HL-60 (cell line): ENCODE results near the gene NDUFAF2.

Experiments
- POLR2AphosphoS5 ChIP-seq: IDR thresholded peaks from 2 replicates; pipeline ENCODE4 v1.6.1; 2012; ENCODE audit warnings: low read depth
- REST ChIP-seq: IDR thresholded peaks from 2 replicates; pipeline ENCODE4 v1.6.1; 2012; ENCODE audit warnings: low read depth; ENCODE audit not compliant: insufficient replicate concordance
- SPI1 ChIP-seq: IDR thresholded peaks from 2 replicates; pipeline ENCODE4 v1.6.1; 2012; ENCODE audit warnings: low read depth, mild to moderate bottlenecking, borderline replicate concordance
- TF ChIP-seq, protein P1 (sequence below): IDR thresholded peaks from one replicate; pipeline ENCODE4 v1.5.1; 2011; ENCODE audit warnings: low read length, control low read depth, inconsistent platforms; ENCODE audit not compliant: insufficient read depth

- TF ChIP-seq, protein P1, sequence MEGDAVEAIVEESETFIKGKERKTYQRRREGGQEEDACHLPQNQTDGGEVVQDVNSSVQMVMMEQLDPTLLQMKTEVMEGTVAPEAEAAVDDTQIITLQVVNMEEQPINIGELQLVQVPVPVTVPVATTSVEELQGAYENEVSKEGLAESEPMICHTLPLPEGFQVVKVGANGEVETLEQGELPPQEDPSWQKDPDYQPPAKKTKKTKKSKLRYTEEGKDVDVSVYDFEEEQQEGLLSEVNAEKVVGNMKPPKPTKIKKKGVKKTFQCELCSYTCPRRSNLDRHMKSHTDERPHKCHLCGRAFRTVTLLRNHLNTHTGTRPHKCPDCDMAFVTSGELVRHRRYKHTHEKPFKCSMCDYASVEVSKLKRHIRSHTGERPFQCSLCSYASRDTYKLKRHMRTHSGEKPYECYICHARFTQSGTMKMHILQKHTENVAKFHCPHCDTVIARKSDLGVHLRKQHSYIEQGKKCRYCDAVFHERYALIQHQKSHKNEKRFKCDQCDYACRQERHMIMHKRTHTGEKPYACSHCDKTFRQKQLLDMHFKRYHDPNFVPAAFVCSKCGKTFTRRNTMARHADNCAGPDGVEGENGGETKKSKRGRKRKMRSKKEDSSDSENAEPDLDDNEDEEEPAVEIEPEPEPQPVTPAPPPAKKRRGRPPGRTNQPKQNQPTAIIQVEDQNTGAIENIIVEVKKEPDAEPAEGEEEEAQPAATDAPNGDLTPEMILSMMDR, result no peak
- TF ChIP-seq REST, result no peak
- no peak for TF ChIP-seq SPI1
- TF ChIP-seq POLR2AphosphoS5, result no peak
These were observed 222.4 kb downstream of the NDUFAF2 start for GRCh38 chr5:61167382-61167781.
